OCI-LY3 (cell line): Measurements from ENCODE around the gene CASZ1.

Experiments
- H2AFZ ChIP-seq: fragments of 200-600, 300-600 bp; shearing (Covaris generic); 2 replicates; pipeline ENCODE4 v1.6.0; 2014; ENCODE audit warnings: antibody characterized with exemption, low read depth, low read length
- H3K27ac ChIP-seq: fragments of 200-600, 300-600 bp; sonication (generic); 2 replicates; pipeline ENCODE4 v1.5.1; 2014; ENCODE audit warnings: mild to moderate bottlenecking, low read length, moderate library complexity, mixed read lengths
- H3K27me3 ChIP-seq: fragments of 200-600, 300-600 bp; sonication (generic); 2 replicates; pipeline ENCODE4 v1.6.1; 2014; ENCODE audit warnings: low read depth, low read length, mixed read lengths
- H3K36me3 ChIP-seq: fragments of 200-600, 300-600 bp; sonication (generic); replicated peaks from 2 replicates; pipeline ENCODE3; 2014; ENCODE audit warnings: low read depth, low read length, mixed read lengths
- H3K4me1 ChIP-seq: fragments of 300-600, 200-600 bp; sonication (generic); 2 replicates; pipeline ENCODE4 v1.6.1; 2014; ENCODE audit warnings: low read length, mixed read lengths
- H3K4me2 ChIP-seq: fragments of 200-600, 300-600 bp; sonication (generic); 2 replicates; pipeline ENCODE4 v1.6.1; 2014; ENCODE audit warnings: low read length, mixed read lengths
- H3K4me3 ChIP-seq: fragments of 300-600, 200-600 bp; sonication (generic); 2 replicates; pipeline ENCODE4 v1.5.1; 2014; ENCODE audit warnings: antibody characterized with exemption, mild to moderate bottlenecking, low read length, moderate library complexity
- H3K79me2 ChIP-seq: fragments of 300-600, 200-600 bp; shearing (Covaris generic); 2 replicates; pipeline ENCODE4 v1.6.1; 2014; ENCODE audit warnings: mild to moderate bottlenecking, low read length, mixed read lengths
- H3K9ac ChIP-seq: fragments of 300-600, 200-600 bp; shearing (Covaris generic); 2 replicates; pipeline ENCODE4 v1.6.0; 2014; ENCODE audit warnings: mild to moderate bottlenecking, low read length, moderate library complexity
- H3K9me3 ChIP-seq: fragments of 200-600, 300-600 bp; shearing (Covaris generic); 2 replicates; pipeline ENCODE4 v1.6.1; 2014; ENCODE audit warnings: low read length, mixed read lengths; ENCODE audit not compliant: insufficient read depth
- H4K20me1 ChIP-seq: fragments of 200-600, 300-600 bp; sonication (generic); 2 replicates; pipeline ENCODE4 v1.6.1; 2016; ENCODE audit warnings: low read length, mixed read lengths; ENCODE audit not compliant: insufficient read depth
- EZH2phosphoT487 ChIP-seq: fragments of 200-600 bp; shearing (Covaris generic); IDR thresholded peaks from 2 replicates; pipeline ENCODE4 v1.6.1; 2018; ENCODE audit warnings: antibody characterized with exemption, mixed run types, low read depth
- TF ChIP-seq, protein P1 (sequence below): fragments of 200-600, 300-600 bp; sonication (generic); IDR thresholded peaks from 2 replicates; pipeline ENCODE4 v1.5.1; 2014; ENCODE audit warnings: antibody characterized with exemption, low read length, low read depth

CASZ1 gene

DNA sequence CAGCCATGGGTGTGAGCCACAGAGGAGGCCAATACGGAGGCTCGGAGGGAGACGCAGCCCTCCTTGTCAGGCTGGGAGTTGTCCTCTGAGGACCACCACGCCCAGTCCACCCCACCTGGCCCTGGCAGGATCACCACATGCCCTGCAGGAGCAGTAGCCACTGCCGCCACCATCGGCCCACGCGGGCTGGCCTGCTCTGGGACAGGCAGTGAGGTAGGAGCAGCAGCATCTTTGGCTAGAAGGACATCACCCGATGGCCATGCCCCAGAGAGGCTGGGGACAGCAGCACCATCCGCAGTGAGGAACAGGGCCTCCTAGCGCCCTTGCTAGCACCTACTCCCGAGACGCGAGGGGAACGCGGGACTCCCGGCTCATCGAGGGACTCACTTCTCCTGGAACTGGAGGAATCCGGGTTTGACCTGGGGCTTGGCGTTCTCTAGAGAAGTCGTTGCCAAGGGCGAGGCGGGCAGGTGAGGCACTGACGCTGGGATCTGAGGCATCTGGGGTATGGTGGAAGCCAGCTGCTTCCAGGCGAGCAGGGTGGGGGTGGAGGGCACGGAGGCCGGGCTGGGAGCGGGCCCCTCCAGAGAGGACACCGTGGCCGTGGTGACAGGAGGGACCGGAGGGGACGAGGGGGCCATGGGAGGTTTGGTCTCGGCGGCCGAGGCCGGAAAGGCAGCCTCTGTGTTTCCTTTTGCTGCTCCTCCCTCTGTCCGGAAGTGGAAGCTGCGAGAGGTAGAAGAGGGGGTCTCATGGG lies 148.9 kb downstream of the CASZ1 start:
- H3K9me3 ChIP-seq = no peaks in the 10 kb centered on the region
- H3K27ac ChIP-seq = no peak overlapping the region
- no peak overlapping the region for H2AFZ ChIP-seq
- no peak overlapping the region for H3K4me3 ChIP-seq
- no peaks in the 10 kb centered on the region for H3K36me3 ChIP-seq
- no peaks in the 10 kb centered on the region for H4K20me1 ChIP-seq
- H3K4me1 ChIP-seq = no peaks in the 10 kb centered on the region
- TF ChIP-seq, protein P1, sequence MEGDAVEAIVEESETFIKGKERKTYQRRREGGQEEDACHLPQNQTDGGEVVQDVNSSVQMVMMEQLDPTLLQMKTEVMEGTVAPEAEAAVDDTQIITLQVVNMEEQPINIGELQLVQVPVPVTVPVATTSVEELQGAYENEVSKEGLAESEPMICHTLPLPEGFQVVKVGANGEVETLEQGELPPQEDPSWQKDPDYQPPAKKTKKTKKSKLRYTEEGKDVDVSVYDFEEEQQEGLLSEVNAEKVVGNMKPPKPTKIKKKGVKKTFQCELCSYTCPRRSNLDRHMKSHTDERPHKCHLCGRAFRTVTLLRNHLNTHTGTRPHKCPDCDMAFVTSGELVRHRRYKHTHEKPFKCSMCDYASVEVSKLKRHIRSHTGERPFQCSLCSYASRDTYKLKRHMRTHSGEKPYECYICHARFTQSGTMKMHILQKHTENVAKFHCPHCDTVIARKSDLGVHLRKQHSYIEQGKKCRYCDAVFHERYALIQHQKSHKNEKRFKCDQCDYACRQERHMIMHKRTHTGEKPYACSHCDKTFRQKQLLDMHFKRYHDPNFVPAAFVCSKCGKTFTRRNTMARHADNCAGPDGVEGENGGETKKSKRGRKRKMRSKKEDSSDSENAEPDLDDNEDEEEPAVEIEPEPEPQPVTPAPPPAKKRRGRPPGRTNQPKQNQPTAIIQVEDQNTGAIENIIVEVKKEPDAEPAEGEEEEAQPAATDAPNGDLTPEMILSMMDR = no peak
- TF ChIP-seq EZH2phosphoT487 = no peak
- H3K9ac ChIP-seq = no peak overlapping the region
- no peak overlapping the region for H3K4me2 ChIP-seq
- no peaks in the 10 kb centered on the region for H3K79me2 ChIP-seq
- no peaks in the 10 kb centered on the region for H3K27me3 ChIP-seq

GRCh38 chr1:10646347-10646861 lies 150.0 kb downstream of the CASZ1 start:
- H3K36me3 ChIP-seq = no peaks in the 10 kb centered on the region
- no peak overlapping the region for H2AFZ ChIP-seq
- no peak for TF ChIP-seq EZH2phosphoT487
- TF ChIP-seq, protein P1 = no peak
- no peaks in the 10 kb centered on the region for H3K27me3 ChIP-seq
- no peaks in the 10 kb centered on the region for H3K9me3 ChIP-seq
- H3K4me2 ChIP-seq = no peak overlapping the region
- H4K20me1 ChIP-seq = no peaks in the 10 kb centered on the region
- no peaks in the 10 kb centered on the region for H3K79me2 ChIP-seq
- H3K4me1 ChIP-seq = no peaks in the 10 kb centered on the region
- H3K27ac ChIP-seq = no peak overlapping the region
- no peak overlapping the region for H3K4me3 ChIP-seq
- no peak overlapping the region for H3K9ac ChIP-seq

GRCh38 chr1:10644307-10645128 lies 151.9 kb downstream of the CASZ1 start:
- H3K4me3 ChIP-seq = no peak overlapping the region
- H4K20me1 ChIP-seq = no peaks in the 10 kb centered on the region
- TF ChIP-seq EZH2phosphoT487 = no peak
- TF ChIP-seq, protein P1 = no peak
- H3K9ac ChIP-seq = no peak overlapping the region
- H2AFZ ChIP-seq = no peak overlapping the region
- H3K79me2 ChIP-seq = no peaks in the 10 kb centered on the region
- no peaks in the 10 kb centered on the region for H3K4me1 ChIP-seq
- H3K36me3 ChIP-seq = no peaks in the 10 kb centered on the region
- H3K4me2 ChIP-seq = no peak overlapping the region
- no peaks in the 10 kb centered on the region for H3K27me3 ChIP-seq
- no peaks in the 10 kb centered on the region for H3K9me3 ChIP-seq
- H3K27ac ChIP-seq = no peak overlapping the region

- no peaks in the 10 kb centered on the region for H3K9me3 ChIP-seq
- no peaks in the 10 kb centered on the region for H3K4me1 ChIP-seq
- no peaks in the 10 kb centered on the region for H4K20me1 ChIP-seq
- TF ChIP-seq EZH2phosphoT487 = no peak
- TF ChIP-seq, protein P1 = no peak
- no peaks in the 10 kb centered on the region for H3K79me2 ChIP-seq
- no peak overlapping the region for H2AFZ ChIP-seq
- H3K27me3 ChIP-seq = no peaks in the 10 kb centered on the region
- H3K9ac ChIP-seq = no peak overlapping the region
- no peaks in the 10 kb centered on the region for H3K36me3 ChIP-seq
- H3K4me3 ChIP-seq = no peak overlapping the region
- H3K27ac ChIP-seq = no peak overlapping the region
- H3K4me2 ChIP-seq = no peak overlapping the region
Measured at GRCh38 chr1:10643607-10644306, 152.7 kb downstream of the CASZ1 start.
